ENCODE results near the gene SLC6A11. TPM values are rescaled to one million over a fixed set of nuclear protein-coding genes. Genes with fewer than 3 reads are reported as not detected.

The SLC6A11 gene
- total RNA-seq, 1 experiment from 2014 or later: not detected

DNA sequence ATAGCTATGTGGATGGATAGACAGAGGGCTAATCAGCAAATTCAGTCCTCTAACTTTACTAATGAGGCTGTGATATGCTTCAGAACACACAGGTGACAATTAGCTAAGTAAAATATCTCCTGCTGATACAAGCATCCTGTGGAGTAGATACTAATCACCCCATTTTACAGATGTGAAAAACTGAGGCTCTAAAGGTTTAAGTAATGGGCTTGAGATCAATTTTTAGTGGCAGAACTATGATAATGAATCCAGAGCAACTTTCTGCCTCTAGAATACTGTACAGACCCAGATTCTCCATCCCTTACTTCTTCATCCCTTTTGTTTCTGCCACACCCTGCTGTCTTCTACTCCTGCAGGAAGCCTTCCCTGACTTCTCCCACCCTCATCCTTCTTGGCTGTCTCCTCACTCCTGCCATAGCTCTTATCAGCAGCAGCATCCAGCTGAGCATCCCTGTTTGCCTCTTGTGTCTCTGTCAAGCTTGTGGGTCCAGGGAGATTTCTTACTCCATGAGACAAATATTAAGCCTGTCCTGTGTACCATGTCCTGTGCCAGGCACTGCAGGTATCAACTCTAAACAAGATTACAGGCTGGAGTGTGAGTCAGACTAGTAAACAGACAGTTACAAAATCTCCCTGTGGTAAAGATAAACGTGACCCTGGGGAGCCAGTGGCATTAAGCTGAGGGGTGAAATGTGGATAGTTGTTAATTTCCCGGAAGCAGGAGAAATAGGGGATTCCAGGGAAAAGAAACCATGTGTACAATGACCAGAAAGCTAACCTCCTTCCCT lies 39.2 kb downstream of the SLC6A11 start:
- CTCF ChIA-PET: no interaction called here
- no peaks in the 10 kb centered on the region for H3F3A ChIP-seq (ENCODE audit: insufficient read depth, low read depth)
- no peaks in the 10 kb centered on the region for H3K9me2 ChIP-seq (ENCODE audit: insufficient read depth)
- H3K27ac ChIP-seq: no peak overlapping the region
- H3K79me2 ChIP-seq (ENCODE audit: low read depth): no peaks in the 10 kb centered on the region
- peaks cover 46% of the 10 kb centered on the region for H3K27me3 ChIP-seq (ENCODE audit: insufficient read depth, low read depth)
- H3K4me1 ChIP-seq (replicated peaks; ENCODE audit: insufficient read depth): no peaks in the 10 kb centered on the region
- TF ChIP-seq EZH2 (IDR thresholded peaks at IDR 0.05; ENCODE audit: low read depth): no peak
- no peak for TF ChIP-seq CTCF (conservative IDR thresholded peaks at IDR 0.05)
- no peak overlapping the region for H3K4me2 ChIP-seq
- intact Hi-C loops (cut with micrococcal nuclease; ENCODE audit: unreplicated experiment): no loop called here
- DNase-seq: no peak
- POLR2A ChIA-PET (ENCODE audit: unreplicated experiment): no interaction called here
- no peak overlapping the region for H3K4me3 ChIP-seq
- H4K20me1 ChIP-seq (ENCODE audit: insufficient read depth): no peaks in the 10 kb centered on the region
- no TSS peak for BruUV-seq (replicated peaks)
- no peak overlapping the region for H2AFZ ChIP-seq
- no peaks in the 10 kb centered on the region for H3K9me3 ChIP-seq (ENCODE audit: insufficient read depth, low read depth)
- H3K36me3 ChIP-seq (ENCODE audit: low read depth): no peaks in the 10 kb centered on the region

GRCh38 chr3:10855871-10856662 lies 40.0 kb downstream of the SLC6A11 start:
- no peaks in the 10 kb centered on the region for H3K4me1 ChIP-seq (replicated peaks; ENCODE audit: insufficient read depth)
- ChIA-PET POLR2A (ENCODE audit: unreplicated experiment) (no interaction called here), CTCF (no interaction called here)
- intact Hi-C loops (cut with micrococcal nuclease; ENCODE audit: unreplicated experiment): no loop called here
- TF ChIP-seq EZH2 (IDR thresholded peaks at IDR 0.05; ENCODE audit: low read depth) (no peak), CTCF (conservative IDR thresholded peaks at IDR 0.05) (peak; percentile 62)
- no peaks in the 10 kb centered on the region for H3K36me3 ChIP-seq (ENCODE audit: low read depth)
- H3F3A ChIP-seq (ENCODE audit: insufficient read depth, low read depth): no peaks in the 10 kb centered on the region
- no peak overlapping the region for H2AFZ ChIP-seq
- H3K9me3 ChIP-seq (ENCODE audit: insufficient read depth, low read depth): no peaks in the 10 kb centered on the region
- no peak for DNase-seq
- H3K27me3 ChIP-seq (ENCODE audit: insufficient read depth, low read depth): peaks cover 38% of the 10 kb centered on the region
- no peaks in the 10 kb centered on the region for H3K9me2 ChIP-seq (ENCODE audit: insufficient read depth)
- H3K79me2 ChIP-seq (ENCODE audit: low read depth): no peaks in the 10 kb centered on the region
- no peaks in the 10 kb centered on the region for H4K20me1 ChIP-seq (ENCODE audit: insufficient read depth)
- H3K4me2 ChIP-seq: no peak overlapping the region
- H3K4me3 ChIP-seq: no peak overlapping the region
- H3K27ac ChIP-seq: no peak overlapping the region
- no TSS peak for BruUV-seq (replicated peaks)

- no peaks in the 10 kb centered on the region for H3K79me2 ChIP-seq (ENCODE audit: low read depth)
- no peak overlapping the region for H3K4me3 ChIP-seq
- H3K36me3 ChIP-seq (ENCODE audit: low read depth): no peaks in the 10 kb centered on the region
- DNase-seq: no peak
- H3K4me2 ChIP-seq: no peak overlapping the region
- peaks cover 33% of the 10 kb centered on the region for H3K27me3 ChIP-seq (ENCODE audit: insufficient read depth, low read depth)
- POLR2A ChIA-PET (ENCODE audit: unreplicated experiment): no interaction called here
- no peak for TF ChIP-seq CTCF (conservative IDR thresholded peaks at IDR 0.05)
- no peak for TF ChIP-seq EZH2 (IDR thresholded peaks at IDR 0.05; ENCODE audit: low read depth)
- H2AFZ ChIP-seq: no peak overlapping the region
- H3K9me2 ChIP-seq (ENCODE audit: insufficient read depth): no peaks in the 10 kb centered on the region
- no TSS peak for BruUV-seq (replicated peaks)
- H4K20me1 ChIP-seq (ENCODE audit: insufficient read depth): no peaks in the 10 kb centered on the region
- H3K27ac ChIP-seq: no peak overlapping the region
- no peaks in the 10 kb centered on the region for H3K9me3 ChIP-seq (ENCODE audit: insufficient read depth, low read depth)
- H3K4me1 ChIP-seq (replicated peaks; ENCODE audit: insufficient read depth): no peaks in the 10 kb centered on the region
- H3F3A ChIP-seq (ENCODE audit: insufficient read depth, low read depth): no peaks in the 10 kb centered on the region
- intact Hi-C loops (cut with micrococcal nuclease; ENCODE audit: unreplicated experiment): no loop called here
- CTCF ChIA-PET: no interaction called here
Observed at GRCh38 chr3:10857235-10857634, 41.2 kb downstream of the SLC6A11 start.
